ENCODE results near the gene SART3. TPM values are rescaled to one million over a fixed set of nuclear protein-coding genes. Genes with fewer than 3 reads are reported as not detected.

The SART3 gene
- polyA plus RNA-seq, 1 of the 3 experiments (the other 2 are of a cell fraction): 28.9 TPM

DNA sequence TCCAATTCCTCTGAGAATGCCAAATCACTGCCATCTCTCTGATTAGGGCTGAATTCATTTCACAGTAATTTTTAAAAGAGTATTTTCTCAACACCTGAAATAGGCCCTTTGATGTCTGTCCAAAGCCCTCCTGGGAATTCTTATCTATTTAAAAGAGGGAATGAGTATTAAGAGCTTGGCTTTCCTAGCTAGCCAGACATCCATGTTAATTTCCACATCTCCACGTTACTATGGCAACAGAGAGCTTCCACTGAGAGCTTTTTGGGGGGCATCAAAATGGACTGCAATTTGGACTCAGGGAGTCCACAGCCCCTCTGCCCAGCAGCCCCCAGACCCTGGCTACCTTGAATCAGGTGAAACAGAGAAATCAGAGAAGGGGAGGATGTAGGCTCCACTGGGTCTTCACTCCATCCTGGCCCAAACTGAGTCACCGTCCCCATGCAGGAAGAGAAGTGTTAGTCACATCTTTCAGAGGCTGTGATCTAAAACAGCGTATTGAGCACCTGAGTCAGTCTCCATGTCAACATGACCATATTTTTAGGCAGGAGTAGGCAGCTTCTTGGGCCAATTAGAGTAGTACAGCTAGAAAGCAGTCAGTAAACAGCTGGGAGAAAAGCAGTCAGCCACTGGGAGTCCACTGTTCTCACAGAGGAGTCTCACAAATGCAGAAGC, 52.9 kb downstream of the SART3 start:
- H3K27me3 ChIP-seq (ENCODE audit: insufficient read depth): no peaks in the 10 kb centered on the region
- no peaks in the 10 kb centered on the region for H3K79me2 ChIP-seq (ENCODE audit: insufficient read depth)
- H3K4me1 ChIP-seq (ENCODE audit: control insufficient read depth in 1 of 2, insufficient read depth in 2 of 2, low read depth in 1 of 2, low read length in 1 of 2): peaks cover 0 to 10% of the 10 kb centered on the region in 2 experiments; a peak in 1 of 4 replicates
- TF ChIP-seq, protein P1, sequence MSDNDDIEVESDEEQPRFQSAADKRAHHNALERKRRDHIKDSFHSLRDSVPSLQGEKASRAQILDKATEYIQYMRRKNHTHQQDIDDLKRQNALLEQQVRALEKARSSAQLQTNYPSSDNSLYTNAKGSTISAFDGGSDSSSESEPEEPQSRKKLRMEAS (IDR thresholded peaks at IDR 0.05; ENCODE audit: low read depth): no peak
- TF ChIP-seq EP300 (IDR thresholded peaks at IDR 0.05; ENCODE audit: borderline replicate concordance in 1 of 2, low read depth in 1 of 2, low read length in 1 of 2): no peak
- no peak for TF ChIP-seq TAF1 (IDR thresholded peaks at IDR 0.05; ENCODE audit: borderline replicate concordance, low read depth, low read length)
- TF ChIP-seq CHD2 (IDR thresholded peaks at IDR 0.05; ENCODE audit: low read length, partially characterized antibody): no peak
- no peak for TF ChIP-seq RAD21 (IDR thresholded peaks at IDR 0.05; ENCODE audit: low read length)
- no peak for TF ChIP-seq EZH2phosphoT487 (IDR thresholded peaks at IDR 0.05; ENCODE audit: borderline replicate concordance, low read depth)
- TF ChIP-seq, protein P2, sequence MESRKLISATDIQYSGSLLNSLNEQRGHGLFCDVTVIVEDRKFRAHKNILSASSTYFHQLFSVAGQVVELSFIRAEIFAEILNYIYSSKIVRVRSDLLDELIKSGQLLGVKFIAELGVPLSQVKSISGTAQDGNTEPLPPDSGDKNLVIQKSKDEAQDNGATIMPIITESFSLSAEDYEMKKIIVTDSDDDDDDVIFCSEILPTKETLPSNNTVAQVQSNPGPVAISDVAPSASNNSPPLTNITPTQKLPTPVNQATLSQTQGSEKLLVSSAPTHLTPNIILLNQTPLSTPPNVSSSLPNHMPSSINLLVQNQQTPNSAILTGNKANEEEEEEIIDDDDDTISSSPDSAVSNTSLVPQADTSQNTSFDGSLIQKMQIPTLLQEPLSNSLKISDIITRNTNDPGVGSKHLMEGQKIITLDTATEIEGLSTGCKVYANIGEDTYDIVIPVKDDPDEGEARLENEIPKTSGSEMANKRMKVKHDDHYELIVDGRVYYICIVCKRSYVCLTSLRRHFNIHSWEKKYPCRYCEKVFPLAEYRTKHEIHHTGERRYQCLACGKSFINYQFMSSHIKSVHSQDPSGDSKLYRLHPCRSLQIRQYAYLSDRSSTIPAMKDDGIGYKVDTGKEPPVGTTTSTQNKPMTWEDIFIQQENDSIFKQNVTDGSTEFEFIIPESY (IDR thresholded peaks at IDR 0.05; ENCODE audit: borderline replicate concordance, low read depth): no peak
- no peak for TF ChIP-seq RXRA (IDR thresholded peaks at IDR 0.05; ENCODE audit: borderline replicate concordance, low read depth)
- no peak for TF ChIP-seq FOSL2 (IDR thresholded peaks at IDR 0.05; ENCODE audit: borderline replicate concordance, low read depth)
- no peak for TF ChIP-seq FOXM1 (IDR thresholded peaks at IDR 0.05; ENCODE audit: low read depth)
- TF ChIP-seq, protein P3, sequence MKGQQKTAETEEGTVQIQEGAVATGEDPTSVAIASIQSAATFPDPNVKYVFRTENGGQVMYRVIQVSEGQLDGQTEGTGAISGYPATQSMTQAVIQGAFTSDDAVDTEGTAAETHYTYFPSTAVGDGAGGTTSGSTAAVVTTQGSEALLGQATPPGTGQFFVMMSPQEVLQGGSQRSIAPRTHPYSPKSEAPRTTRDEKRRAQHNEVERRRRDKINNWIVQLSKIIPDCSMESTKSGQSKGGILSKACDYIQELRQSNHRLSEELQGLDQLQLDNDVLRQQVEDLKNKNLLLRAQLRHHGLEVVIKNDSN (IDR thresholded peaks at IDR 0.05; ENCODE audit: borderline replicate concordance, low read depth): no peak
- TF ChIP-seq GATA2 (CRISPR knock-in tag; IDR thresholded peaks at IDR 0.05): no peak
- TF ChIP-seq RFX5 (IDR thresholded peaks at IDR 0.05; ENCODE audit: low read length): no peak
- TF ChIP-seq SMC3 (IDR thresholded peaks at IDR 0.05; ENCODE audit: low read depth, low read length): no peak
- TF ChIP-seq, protein P4, sequence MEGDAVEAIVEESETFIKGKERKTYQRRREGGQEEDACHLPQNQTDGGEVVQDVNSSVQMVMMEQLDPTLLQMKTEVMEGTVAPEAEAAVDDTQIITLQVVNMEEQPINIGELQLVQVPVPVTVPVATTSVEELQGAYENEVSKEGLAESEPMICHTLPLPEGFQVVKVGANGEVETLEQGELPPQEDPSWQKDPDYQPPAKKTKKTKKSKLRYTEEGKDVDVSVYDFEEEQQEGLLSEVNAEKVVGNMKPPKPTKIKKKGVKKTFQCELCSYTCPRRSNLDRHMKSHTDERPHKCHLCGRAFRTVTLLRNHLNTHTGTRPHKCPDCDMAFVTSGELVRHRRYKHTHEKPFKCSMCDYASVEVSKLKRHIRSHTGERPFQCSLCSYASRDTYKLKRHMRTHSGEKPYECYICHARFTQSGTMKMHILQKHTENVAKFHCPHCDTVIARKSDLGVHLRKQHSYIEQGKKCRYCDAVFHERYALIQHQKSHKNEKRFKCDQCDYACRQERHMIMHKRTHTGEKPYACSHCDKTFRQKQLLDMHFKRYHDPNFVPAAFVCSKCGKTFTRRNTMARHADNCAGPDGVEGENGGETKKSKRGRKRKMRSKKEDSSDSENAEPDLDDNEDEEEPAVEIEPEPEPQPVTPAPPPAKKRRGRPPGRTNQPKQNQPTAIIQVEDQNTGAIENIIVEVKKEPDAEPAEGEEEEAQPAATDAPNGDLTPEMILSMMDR (IDR thresholded peaks at IDR 0.05): no peak
- TF ChIP-seq, protein P5, sequence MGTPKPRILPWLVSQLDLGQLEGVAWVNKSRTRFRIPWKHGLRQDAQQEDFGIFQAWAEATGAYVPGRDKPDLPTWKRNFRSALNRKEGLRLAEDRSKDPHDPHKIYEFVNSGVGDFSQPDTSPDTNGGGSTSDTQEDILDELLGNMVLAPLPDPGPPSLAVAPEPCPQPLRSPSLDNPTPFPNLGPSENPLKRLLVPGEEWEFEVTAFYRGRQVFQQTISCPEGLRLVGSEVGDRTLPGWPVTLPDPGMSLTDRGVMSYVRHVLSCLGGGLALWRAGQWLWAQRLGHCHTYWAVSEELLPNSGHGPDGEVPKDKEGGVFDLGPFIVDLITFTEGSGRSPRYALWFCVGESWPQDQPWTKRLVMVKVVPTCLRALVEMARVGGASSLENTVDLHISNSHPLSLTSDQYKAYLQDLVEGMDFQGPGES (IDR thresholded peaks at IDR 0.05; ENCODE audit: low read depth, low read length): no peak
- TF ChIP-seq TCF12 (IDR thresholded peaks at IDR 0.05): no peak
- TF ChIP-seq NFIC (IDR thresholded peaks at IDR 0.05; ENCODE audit: borderline replicate concordance): no peak
- H2AFZ ChIP-seq (ENCODE audit: low read depth): no peak overlapping the region
- no peaks in the 10 kb centered on the region for H3K36me3 ChIP-seq (replicated peaks in 1 of 2; ENCODE audit: control insufficient read depth in 1 of 2, insufficient read depth in 2 of 2, low read length in 1 of 2)
- no peaks in the 10 kb centered on the region for H3F3A ChIP-seq (replicated peaks; ENCODE audit: insufficient read depth)
- 0 out of 2 replicates have a peak, but pooled peaks cover 9% of the 10 kb centered on the region for H3K9me3 ChIP-seq
- CTCF ChIA-PET: interaction anchor here (0.6 to 2.4 kb wide), 12 partner anchors 13 to 590 kb away, joined by 3 to 14 read pairs (median 4); partner anchors contain the start of gene WSCD2
- no peak for DNase-seq
- no peak overlapping the region for H3K9ac ChIP-seq
- H3K4me3 ChIP-seq (ENCODE audit: low read depth in 2 of 2, low read length in 1 of 2): no peak overlapping the region
- POLR2A ChIA-PET: no interaction called here
- no peaks in the 10 kb centered on the region for H3K9me2 ChIP-seq
- no peaks in the 10 kb centered on the region for H4K20me1 ChIP-seq (ENCODE audit: insufficient read depth)
- no peak overlapping the region; a peak in 2 of 4 replicates for H3K27ac ChIP-seq (ENCODE audit: low read depth in 2 of 2, low read length in 1 of 2)
- no peak overlapping the region for H3K4me2 ChIP-seq
- WGBS (ENCODE audit: low lambda C conversion rate): 32% methylated on average over 3 of the region's 3 CpGs
